Vagina (tissue), 2 donors: Measurements from ENCODE around the gene PODN. TPM values are rescaled to one million over a fixed set of nuclear protein-coding genes. Genes with fewer than 3 reads are reported as not detected.

Source experiments
- DNase-seq, 2 donors: peaks; one replicate each; pipeline ENCODE4 v3.0.0-alpha.2; 2017; ENCODE audit errors: extremely low spot score in 2 of 2
- H3K27ac ChIP-seq: fragments of 200-600 bp; sonication (generic); one replicate; pipeline ENCODE4 v1.5.1; 2019
- H3K27me3 ChIP-seq: fragments of 200-600 bp; sonication (generic); one replicate; pipeline ENCODE4 v1.5.1; 2019
- H3K36me3 ChIP-seq, 2 donors: fragments of 200-600 bp; sonication (generic); one replicate each; pipeline ENCODE4 v1.5.1; 2017 to 2019
- H3K4me1 ChIP-seq: fragments of 200-600 bp; sonication (generic); one replicate; pipeline ENCODE4 v1.5.1; 2019
- H3K4me3 ChIP-seq, 2 donors: fragments of 200-600 bp; sonication (generic); 1 replicate in 1 of 2; 2 replicates in 1 of 2; pipeline ENCODE4 v1.5.1; 2016 to 2019
- H3K9me3 ChIP-seq: fragments of 200-600 bp; sonication (generic); one replicate; pipeline ENCODE4 v1.5.1; 2019
- POLR2A ChIP-seq, 2 donors: fragments of 450-650 bp; IDR thresholded peaks; one replicate each; pipeline ENCODE4 v1.6.1; 2017; ENCODE audit warnings: antibody characterized with exemption in 2 of 2, mild to moderate bottlenecking in 2 of 2, moderate library complexity in 2 of 2
- POLR2AphosphoS5 ChIP-seq, 2 donors: sonication (generic); formaldehyde crosslinking; IDR thresholded peaks; one replicate each; pipeline ENCODE4 v1.9.0; 2017; ENCODE audit warnings: antibody characterized with exemption in 2 of 2, mild to moderate bottlenecking in 2 of 2, low read depth in 1 of 2; ENCODE audit not compliant: insufficient read depth in 1 of 2
- intact Hi-C: fragments of 100-400 bp; cut with DNase I; formaldehyde crosslinking; loops from one replicate; pipeline ENCODE4 v1.15.1; 2023
- total RNA-seq: library from RNA; depleted of rRNA; stranded (reverse); fragments of >200 nt; gene quantifications from one replicate; pipeline ENCODE4 v1.2.3, GENCODE V29; 2016
- TF ChIP-seq, protein P1 (sequence below), 3 experiments: fragments of 450-650 bp in 2 of 3; fragments of 200-600 bp in 1 of 3; sonication (generic) in 1 of 3; IDR thresholded peaks; one replicate each; pipeline ENCODE4 v1.5.1; 2017 to 2019; ENCODE audit warnings: antibody characterized with exemption in 3 of 3, mild to moderate bottlenecking in 2 of 3, moderate library complexity in 2 of 3

The PODN gene
- total RNA-seq, 1 donor from 2014 or later, result 207 TPM

DNA sequence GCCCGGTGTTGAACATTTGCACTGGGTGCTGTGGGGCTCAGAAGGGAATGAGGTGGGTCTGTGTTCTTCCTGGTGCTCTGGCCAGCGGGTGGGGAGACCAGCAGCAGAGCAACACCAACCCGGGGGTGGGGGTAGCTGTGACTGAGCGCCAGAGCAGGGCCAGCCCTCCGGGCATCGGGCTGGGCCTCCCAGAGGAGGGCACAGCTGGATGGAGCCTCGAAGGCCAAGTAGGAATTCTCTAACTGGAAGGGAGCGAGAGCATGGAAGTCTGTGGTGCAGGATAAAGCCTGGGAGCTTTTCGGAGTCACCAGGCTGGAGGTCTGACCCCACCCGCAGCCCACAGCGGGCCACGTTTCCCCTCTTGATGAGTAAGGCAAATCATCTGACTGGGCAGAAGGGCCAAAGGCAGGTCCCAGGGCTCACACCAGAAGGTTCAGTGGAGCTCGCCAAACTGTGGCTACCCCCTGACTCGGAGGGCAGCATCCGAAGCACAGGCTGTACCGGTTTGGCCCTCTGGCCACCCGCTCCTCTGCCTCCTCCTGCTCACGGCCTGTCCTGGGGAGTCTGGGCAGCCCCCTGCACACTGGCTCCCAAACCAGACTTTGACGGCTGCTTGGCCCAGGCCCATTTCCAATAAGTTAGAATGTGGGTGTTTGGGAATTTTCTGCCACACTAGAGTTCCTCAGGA is 61.6 kb downstream of the PODN start:
- intact Hi-C loops, result no loop called here
- H3K9me3 ChIP-seq, result no peaks in the 10 kb centered on the region
- peak in 1 of 2 donors; percentile 78 for TF ChIP-seq POLR2AphosphoS5 (IDR thresholded peaks at IDR 0.05; ENCODE audit: insufficient read depth in 1 of 2, low read depth in 1 of 2)
- TF ChIP-seq, protein P1, sequence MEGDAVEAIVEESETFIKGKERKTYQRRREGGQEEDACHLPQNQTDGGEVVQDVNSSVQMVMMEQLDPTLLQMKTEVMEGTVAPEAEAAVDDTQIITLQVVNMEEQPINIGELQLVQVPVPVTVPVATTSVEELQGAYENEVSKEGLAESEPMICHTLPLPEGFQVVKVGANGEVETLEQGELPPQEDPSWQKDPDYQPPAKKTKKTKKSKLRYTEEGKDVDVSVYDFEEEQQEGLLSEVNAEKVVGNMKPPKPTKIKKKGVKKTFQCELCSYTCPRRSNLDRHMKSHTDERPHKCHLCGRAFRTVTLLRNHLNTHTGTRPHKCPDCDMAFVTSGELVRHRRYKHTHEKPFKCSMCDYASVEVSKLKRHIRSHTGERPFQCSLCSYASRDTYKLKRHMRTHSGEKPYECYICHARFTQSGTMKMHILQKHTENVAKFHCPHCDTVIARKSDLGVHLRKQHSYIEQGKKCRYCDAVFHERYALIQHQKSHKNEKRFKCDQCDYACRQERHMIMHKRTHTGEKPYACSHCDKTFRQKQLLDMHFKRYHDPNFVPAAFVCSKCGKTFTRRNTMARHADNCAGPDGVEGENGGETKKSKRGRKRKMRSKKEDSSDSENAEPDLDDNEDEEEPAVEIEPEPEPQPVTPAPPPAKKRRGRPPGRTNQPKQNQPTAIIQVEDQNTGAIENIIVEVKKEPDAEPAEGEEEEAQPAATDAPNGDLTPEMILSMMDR (IDR thresholded peaks at IDR 0.05), result no peak
- no peak overlapping the region for H3K4me3 ChIP-seq
- DNase-seq, result no peak
- H3K4me1 ChIP-seq, result peaks cover 43% of the 10 kb centered on the region
- peak overlapping the region; percentile 93 for H3K27ac ChIP-seq
- no peaks in the 10 kb centered on the region for H3K27me3 ChIP-seq
- H3K36me3 ChIP-seq, result no peaks in the 10 kb centered on the region

DNA sequence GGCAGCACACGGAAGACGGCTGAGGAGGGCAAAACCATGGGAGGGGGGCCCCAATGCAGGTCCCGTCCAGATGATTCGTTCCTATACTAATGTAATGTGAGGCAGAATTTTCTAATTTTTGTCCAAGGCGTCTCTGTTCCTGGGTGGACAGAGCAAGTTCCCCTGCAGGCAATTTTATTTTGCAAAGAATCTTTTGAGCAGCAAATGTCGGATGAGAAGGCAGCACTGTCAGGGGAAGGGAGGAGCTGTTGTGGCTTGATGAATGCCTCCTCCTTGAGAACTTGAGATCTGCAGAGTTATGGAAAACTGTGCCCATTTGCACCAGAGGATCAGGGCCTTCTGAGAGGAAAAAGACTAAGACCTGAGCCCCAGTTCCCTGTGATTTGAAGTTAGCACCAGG is 63.1 kb downstream of the PODN start:
- Histone ChIP-seq H3K27ac (peak overlapping the region; percentile 93), H3K36me3 (no peaks in the 10 kb centered on the region), H3K9me3 (no peaks in the 10 kb centered on the region), H3K4me3 (no peak overlapping the region), H3K27me3 (no peaks in the 10 kb centered on the region), H3K4me1 (peaks cover 43% of the 10 kb centered on the region)
- TF ChIP-seq, protein P1 (IDR thresholded peaks at IDR 0.05), result no peak
- TF ChIP-seq POLR2A (IDR thresholded peaks at IDR 0.05) (no peak), POLR2AphosphoS5 (IDR thresholded peaks at IDR 0.05; ENCODE audit: insufficient read depth in 1 of 2, low read depth in 1 of 2) (no peak)
- intact Hi-C loops, result no loop called here
- DNase-seq, result no peak

DNA sequence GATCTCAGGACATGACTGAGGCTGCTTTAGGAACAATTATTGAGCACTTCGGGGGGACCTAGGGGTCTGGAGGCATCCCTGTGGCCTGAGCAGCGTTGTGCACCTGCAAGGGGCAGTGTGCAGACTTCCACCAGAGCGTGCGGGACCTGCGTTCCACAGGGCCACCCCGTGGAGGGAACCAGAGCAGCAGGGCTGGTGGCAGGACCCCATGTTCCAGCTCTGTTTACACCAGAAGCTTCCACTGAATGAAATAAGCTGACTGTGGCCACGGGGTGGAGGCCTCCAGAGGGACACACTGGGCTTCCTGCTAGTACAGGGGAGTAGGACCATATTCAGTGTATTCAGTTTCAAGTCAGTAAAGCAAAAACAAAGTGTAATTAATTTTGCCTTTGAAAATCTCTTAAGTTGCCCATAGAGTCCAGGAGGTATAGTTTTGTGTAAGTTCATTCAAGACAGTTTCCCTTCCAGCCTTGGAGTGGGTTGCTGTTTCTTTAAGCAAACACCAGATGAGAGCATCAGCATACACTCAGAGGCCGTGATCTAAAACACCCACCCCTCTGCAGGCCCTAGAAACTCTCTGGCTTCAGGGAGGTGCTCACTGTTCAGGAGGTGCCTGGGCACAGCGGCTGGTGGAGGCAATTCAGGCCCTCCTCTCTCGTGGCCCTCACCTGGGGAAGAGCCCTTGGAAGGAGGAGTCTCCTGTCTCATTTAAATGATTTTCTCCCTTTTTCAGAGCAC is 63.8 kb downstream of the PODN start:
- H3K4me3 ChIP-seq, result no peak overlapping the region
- H3K27ac ChIP-seq, result peak overlapping the region; percentile 93
- no peaks in the 10 kb centered on the region for H3K27me3 ChIP-seq
- H3K4me1 ChIP-seq, result peaks cover 43% of the 10 kb centered on the region
- H3K36me3 ChIP-seq, result no peaks in the 10 kb centered on the region
- TF ChIP-seq POLR2AphosphoS5 (IDR thresholded peaks at IDR 0.05; ENCODE audit: insufficient read depth in 1 of 2, low read depth in 1 of 2) (no peak), POLR2A (IDR thresholded peaks at IDR 0.05) (no peak)
- TF ChIP-seq, protein P1 (IDR thresholded peaks at IDR 0.05), result no peak
- DNase-seq, result no peak
- no peaks in the 10 kb centered on the region for H3K9me3 ChIP-seq
- intact Hi-C loops, result no loop called here

DNA sequence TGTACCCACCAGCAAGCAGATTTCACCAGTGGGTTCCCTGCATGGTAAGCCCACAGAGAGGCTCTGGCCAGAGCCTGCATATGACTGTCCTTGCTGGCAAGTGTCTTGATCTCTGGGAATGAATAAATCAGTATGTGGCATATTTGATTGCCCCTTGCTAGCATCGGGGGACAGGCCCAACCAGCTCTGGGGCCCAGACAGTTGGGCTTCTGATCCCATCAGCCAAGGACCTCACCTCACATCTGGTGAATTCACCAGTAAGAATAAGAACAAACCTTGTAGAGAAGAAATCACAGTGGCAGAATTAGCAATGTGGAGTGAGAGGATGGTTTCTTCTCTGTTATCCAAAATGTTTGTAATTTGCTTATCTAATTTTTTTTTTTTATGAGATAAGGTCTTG is 64.5 kb downstream of the PODN start:
- H3K4me1 ChIP-seq, result peaks cover 39% of the 10 kb centered on the region
- no peaks in the 10 kb centered on the region for H3K36me3 ChIP-seq
- no peak for DNase-seq

More for the DNA sequence above, 64.5 kb downstream of the PODN start:
- intact Hi-C loops, result no loop called here
- no peak overlapping the region for H3K4me3 ChIP-seq
- no peaks in the 10 kb centered on the region for H3K9me3 ChIP-seq
- H3K27ac ChIP-seq, result peak overlapping the region; percentile 93
- no peak for TF ChIP-seq POLR2A (IDR thresholded peaks at IDR 0.05)
- TF ChIP-seq, protein P1 (IDR thresholded peaks at IDR 0.05), result no peak
- TF ChIP-seq POLR2AphosphoS5 (IDR thresholded peaks at IDR 0.05; ENCODE audit: insufficient read depth in 1 of 2, low read depth in 1 of 2), result no peak
- no peaks in the 10 kb centered on the region for H3K27me3 ChIP-seq
